Gastroesophageal sphincter (tissue), 3 donors: ENCODE results near the gene TSFM.

Experiments used
- CTCF ChIP-seq, 4 experiments: fragments of 200-600 bp in 2 of 4; fragments of 450-650 bp in 2 of 4; sonication (generic) in 1 of 4; IDR thresholded peaks; one replicate each; pipeline ENCODE4 v1.5.1; 2017 to 2019; ENCODE audit warnings: antibody characterized with exemption in 4 of 4, mild to moderate bottlenecking in 2 of 4, moderate library complexity in 2 of 4
- EP300 ChIP-seq: sonication (generic); formaldehyde crosslinking; IDR thresholded peaks from one replicate; pipeline ENCODE4 v1.6.1; 2017; ENCODE audit warnings: antibody characterized with exemption, mild to moderate bottlenecking
- POLR2A ChIP-seq, 2 donors: fragments of 450-650 bp; IDR thresholded peaks; one replicate each; pipeline ENCODE4 v1.6.1; 2017; ENCODE audit warnings: antibody characterized with exemption in 2 of 2, mild to moderate bottlenecking in 2 of 2, moderate library complexity in 1 of 2

DNA sequence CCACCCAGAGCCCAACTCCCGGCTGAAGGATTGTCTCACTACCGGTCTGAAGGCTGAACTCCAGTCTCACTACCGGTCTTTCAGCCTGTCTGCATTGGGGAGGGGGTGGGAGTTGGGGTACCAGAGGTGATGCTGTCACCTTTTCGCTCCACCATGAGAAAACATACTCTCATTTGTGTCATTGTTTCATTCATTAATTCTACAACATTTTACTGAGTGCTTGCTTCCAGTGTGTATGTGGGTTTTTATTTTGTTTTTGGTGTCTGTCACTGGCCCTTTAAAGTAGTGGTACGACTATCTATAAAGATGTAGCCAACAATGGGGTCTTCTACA is 30.0 kb upstream of the TSFM start:
- TF ChIP-seq CTCF (IDR thresholded peaks at IDR 0.05) (peak in 1 of 4 experiments; percentile 24), EP300 (no peak), POLR2A (IDR thresholded peaks at IDR 0.05) (no peak)
